Ramos (cell line): ENCODE data around the gene MYO1F.
"Not testable (repeated sequence)": the region's sequence is repeated elsewhere in the genome, so short reads cannot be mapped to it uniquely, and the experiment has no call there.

Experiments
- in situ Hi-C: fragments of 300-500 bp; cut with MboI; formaldehyde crosslinking; loops from one replicate; pipeline ENCODE4 v1.14.3; 2022; ENCODE audit warnings: low sequenced_read_pairs; ENCODE audit not compliant: unreplicated experiment

The MYO1F gene

DNA sequence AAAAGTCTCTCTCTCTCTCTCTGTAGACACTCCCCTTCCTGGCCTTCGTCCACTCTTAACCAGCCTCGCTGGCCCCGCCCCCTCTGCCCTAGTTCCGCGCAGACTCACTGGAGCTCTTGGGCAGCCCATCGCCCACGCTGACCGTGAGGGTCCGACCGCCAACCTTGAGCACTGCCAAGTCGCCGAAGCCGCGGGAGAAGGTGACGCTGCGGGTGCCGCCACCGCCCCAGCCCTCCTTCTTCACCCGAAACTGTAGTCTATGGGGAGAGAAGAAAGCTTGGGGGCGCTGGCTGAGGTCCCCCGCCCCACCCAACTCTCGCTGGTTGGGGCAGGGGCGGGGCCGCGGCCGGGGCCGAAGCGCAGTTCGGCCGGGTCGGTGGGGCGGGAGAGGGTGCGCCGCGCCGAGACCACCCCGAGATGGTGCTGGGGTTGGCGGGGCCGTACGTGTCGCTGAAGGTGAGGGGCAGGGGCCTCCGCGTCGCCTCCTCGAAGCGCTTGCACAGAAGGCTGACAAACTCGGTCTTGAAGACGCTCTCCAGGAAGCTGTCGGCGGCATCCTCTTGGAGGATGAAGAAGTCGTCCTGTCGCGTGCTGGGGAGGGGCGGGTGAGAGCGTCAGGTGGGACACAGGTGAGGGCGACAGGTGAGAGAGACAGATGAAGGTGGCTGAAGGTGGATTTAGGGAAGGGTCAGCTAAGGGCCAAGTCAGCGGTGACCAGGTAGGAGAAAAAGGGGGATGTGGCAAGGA lies 50.7 kb downstream of the MYO1F start:
- in situ Hi-C loops = no loop called here

DNA sequence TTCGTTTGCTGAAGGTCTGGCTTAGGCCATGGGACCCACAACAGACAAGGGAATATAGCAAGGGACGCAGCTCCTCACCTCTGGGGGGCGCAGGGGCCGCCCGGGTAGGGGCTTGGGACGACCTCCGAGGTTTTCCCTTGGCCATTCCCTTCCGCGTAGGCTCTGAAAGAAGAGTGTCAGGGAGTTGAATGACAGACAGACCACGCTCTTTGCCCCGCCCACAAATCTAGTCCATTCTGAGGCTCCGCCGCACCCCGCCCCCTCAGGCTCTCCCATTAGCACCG lies 51.9 kb downstream of the MYO1F start:
- in situ Hi-C loops = no loop called here

DNA sequence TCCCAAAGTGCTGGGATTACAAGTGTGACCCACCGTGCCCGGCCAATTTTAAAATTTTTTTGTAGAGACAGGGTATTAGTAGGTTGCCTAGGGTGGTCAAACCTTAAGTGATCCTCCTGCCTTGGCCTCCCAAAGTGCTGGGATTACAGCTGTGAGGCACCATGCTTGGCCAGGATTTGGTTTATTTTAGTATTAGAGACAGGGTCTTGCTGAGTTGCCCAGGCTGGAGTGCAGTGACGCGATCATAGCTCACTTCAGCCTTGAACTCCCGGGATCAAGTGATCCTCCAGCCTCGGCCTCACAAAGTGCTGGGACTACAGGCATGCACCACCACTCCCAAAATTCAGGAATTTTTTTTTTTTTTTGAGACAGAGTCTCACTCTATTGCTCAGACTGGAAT lies 57.9 kb downstream of the MYO1F start:
- in situ Hi-C loops = no loop called here

- in situ Hi-C loops = no loop called here
These were observed 58.7 kb downstream of the MYO1F start for GRCh38 chr19:8518536-8518935.

DNA sequence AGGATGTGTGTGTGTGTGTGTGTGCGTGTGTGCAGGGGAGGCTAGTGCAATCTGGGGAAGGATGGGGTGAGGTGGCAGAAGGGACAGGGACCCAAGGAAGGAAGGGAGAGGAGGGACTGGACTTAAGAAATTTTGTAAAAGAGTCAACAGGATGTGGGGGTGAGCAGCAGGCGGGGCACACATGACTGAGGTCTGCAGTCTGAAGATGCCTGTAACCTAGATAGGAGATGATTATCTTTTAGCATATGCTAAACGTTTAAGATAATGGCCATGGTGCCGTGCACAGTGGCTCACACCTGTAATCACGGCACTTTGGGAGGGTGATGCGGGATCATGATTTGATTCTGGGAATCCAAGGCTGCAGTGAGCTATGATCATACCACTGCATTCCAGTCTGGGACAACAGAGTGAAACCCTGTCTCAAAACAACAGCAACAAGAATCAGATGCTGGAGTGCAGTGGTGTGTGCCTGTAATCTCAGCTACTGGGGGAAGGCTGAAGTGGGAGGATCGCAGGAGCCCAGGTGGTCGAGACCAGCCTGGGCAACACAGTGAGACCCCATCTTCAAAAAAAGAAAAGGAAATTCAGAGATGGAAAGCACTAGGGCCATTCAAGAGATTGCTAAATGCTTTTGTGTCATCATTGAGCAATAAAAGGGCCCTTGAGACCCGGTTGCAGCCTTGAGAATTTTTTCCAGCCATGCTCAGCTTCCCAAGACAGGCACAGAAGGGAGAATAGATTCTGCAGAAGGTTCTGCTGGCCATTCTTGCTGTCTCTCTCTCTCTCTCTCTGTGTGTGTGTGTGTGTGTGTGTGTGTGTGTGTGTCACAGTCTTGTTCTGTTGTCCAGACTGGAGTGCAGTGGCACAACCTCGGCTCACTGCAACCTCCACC lies 59.4 kb downstream of the MYO1F start:
- in situ Hi-C loops = no loop called here

GRCh38 chr19:8515317-8515716 lies 61.9 kb downstream of the MYO1F start:
- in situ Hi-C loops = no loop called here

- in situ Hi-C loops = not testable (repeated sequence)
These were observed 62.7 kb downstream of the MYO1F start for GRCh38 chr19:8514505-8515009.

GRCh38 chr19:8513687-8514504 lies 63.3 kb downstream of the MYO1F start, which contains the start of gene ZNF414:
ZNF414 (minus strand) TSS chr19:8514167; CDS start chr19:8514046, 121 bp downstream.
- in situ Hi-C loops = no loop called here

DNA sequence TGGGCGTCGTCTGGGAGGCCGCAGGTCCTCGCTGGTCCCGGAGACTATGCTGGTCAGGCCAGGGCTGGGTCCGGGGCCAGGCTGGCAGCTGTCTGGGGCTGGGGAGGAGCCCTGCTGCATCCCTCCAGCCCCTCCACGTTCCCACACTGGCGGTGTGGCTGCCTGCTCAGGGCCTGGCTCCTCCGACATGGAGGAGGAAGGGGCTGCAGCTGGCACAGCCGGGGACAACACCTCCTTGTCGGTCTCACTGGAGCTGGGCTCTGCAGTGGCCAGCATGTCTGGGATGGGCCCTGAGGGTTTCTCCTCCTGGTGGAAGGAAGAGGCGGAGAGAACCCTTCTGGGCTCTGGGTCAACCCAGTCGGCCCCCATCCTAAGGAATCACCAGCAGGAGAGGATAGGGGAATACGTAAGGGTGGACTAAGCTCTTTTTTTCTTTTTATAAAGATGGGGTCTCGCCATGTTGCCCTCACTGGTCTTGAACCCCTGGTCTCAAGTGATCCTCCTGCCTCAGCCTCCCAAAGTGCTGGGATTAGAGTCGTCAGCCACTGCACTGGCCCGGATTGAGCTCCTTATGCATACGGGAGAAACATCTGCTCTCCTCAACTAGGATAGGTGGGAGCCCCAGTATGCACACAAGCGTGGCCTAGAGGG lies 64.1 kb downstream of the MYO1F start:
- in situ Hi-C loops = no loop called here

DNA sequence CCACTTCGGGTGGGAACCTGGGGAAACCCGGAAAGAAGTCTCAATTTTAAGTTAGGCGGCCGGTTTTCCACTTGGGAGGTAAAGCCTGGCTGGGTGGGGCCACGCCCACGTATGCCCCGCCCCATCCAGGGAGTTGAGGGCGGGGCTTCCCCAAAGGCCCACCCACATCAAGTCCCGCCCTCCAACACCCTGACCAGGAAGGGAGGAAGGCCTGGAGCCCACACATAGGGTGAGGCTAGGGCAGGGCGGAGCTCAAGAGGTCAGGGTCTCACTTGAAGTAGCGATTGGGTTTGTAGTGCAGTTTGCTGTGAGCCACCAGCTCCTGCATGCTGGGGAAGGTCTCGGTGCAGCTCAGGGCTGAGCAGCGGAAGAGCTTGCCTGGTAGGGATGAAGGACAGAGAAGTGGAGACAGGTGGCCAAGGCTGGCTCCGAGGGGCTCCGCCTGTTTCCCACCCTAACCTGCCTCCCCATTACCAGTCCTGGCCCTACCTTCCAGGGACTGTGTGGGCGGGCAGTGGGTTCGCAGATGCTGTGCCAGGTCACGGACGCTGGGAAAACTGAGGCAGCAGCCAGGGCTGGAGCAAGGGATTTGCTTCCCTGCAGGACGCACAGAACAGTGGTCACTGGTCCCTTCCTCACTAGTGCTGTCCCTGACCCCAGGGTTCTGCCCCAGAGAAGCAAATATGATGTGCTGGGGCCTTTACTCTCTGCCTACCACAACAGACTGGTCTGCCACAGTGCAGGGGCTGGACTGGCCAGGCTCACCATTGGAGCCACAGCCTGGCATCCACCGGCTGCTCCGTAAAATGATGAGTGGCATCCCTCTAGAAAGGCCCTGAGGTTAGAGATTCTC lies 64.9 kb downstream of the MYO1F start:
- in situ Hi-C loops = no loop called here

DNA sequence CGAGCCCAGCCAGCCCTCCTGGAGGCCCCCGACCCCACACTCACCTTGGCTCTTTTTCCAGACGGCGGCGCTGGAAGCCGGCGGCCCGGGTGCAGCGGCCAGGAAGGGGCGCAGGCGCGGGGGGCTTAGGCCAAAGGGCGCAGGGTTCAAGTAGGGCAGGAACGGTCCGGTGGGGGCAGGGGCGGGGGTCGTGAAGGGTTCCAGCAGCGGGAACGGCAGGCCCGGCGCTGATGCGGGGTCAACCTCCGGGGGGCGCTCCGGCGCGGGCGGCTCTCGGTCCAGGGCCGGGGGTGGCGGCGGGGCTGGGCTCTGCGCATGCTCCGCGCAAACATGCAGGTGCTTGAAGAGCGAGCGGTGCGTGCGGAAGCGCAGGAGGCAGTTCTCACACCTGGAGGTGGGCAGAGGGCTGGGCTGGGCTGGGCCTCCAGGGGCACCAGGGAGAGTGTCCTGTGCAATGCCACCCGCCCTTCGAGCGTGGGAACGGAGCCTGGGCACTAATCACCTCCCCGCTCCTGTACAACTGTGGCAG lies 65.6 kb downstream of the MYO1F start:
- in situ Hi-C loops = no loop called here

DNA sequence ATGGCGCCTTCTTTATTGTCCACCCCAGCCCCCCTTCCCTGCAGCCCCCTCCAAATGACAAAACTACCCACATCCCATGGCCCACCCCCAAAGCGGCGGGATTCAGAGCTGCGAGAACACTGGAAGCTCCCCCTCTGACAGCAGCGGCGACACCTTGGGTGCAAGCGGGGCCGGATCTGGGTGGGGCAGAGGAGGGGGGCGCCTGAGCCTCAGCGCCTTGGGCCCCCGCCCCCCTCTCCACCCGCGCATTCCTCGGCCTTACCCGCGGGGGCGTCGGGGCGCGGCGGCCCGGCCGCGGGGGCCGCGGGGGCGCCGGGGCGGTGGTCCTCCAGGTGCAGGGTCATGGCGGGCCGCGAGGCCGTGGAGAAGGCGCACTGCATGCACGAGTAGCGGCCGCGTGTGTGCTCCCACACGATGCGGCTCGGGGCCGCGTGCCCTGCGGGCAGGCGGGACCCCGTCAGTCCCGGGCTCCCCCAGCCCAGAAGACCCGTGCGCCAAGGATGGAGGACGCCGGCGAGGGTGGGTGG lies 66.6 kb downstream of the MYO1F start:
- in situ Hi-C loops = no loop called here

DNA sequence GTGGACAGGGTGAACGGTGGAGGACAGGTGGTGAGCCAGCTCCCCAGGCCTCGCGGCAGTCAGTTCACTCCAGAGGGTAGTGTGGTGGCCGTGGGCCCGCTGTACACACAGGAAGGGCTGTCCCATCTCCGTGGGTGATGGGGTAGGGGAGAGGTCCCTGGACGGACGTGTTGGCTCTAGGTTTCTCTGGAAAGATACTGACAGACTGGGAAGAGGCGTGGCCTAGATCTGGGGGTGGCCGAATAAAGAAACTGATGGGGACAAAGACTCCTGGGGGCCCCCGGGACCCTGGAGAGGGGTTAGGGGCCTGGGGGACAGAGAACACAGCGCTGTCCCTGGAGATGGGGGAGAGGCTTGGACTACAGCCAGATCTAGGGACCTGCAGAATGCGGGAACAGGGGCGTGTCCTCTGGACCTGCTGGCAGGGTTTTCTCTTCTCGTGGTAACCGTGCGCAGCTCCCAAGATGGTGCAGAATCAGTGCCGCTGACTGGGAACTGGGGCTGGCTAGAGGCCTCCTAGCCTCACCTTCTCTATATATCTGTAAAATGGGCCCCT lies 70.8 kb downstream of the MYO1F start:
- in situ Hi-C loops = no loop called here

DNA sequence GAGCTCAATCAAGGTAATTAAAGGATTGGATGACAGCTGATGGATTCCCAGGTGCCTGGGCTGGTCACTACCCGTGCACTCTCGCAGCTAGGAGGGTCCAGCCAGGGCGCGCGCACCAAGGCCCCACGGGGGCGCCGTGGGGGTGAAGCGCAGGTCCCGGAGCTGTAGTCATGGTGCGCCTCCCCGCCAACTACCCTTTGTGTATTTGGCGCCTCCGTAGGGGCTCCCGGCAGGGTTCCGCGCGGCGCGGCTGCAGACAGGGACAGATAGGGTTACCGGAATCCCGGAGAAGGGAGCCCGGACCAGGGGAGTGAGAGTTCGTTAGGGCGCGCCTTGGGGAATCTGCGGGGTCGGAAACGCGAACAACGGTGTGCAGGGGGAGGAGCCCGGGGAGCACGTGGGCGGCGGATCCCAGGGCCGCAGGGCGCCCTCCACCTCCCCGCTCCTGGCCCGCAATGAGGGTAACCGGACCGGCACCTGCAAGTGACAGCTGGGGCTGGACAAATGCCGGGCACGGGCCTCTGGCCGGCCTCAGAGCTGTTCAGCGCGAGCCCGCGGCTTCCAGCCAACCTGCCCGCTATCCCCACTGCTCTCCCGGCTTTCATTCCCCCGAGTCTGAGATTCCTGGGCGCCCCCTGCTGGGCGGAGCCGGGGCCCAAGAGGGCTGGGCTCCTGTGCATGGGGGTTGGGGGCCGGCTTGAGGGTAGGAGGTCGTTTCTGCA lies 71.4 kb downstream of the MYO1F start:
- in situ Hi-C loops = no loop called here

GRCh38 chr19:8504919-8505318 lies 72.3 kb downstream of the MYO1F start:
- in situ Hi-C loops = no loop called here

DNA sequence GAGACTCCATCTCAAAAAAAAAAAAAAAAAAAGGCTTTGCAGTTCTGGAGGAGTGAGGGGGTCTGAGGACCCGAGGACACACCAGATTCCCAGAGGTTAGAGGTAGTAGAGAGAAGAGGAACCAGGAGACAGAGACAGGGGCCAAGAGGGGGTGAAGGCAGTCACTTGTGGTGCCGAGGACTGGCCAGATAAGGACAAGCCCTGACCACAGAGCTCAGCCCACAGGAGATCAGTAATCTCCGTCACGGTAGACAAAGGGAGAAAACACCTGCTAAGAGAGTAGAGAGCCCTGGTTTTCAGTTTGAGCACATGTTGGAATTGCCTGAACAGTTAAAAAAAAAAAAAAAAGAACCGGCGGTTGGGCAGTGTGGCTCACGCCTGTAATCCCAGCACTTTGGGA lies 73.1 kb downstream of the MYO1F start:
- in situ Hi-C loops = no loop called here

- in situ Hi-C loops = no loop called here
These were observed 73.7 kb downstream of the MYO1F start for GRCh38 chr19:8503510-8503909.

- in situ Hi-C loops = no loop called here
These were observed 75.3 kb downstream of the MYO1F start for GRCh38 chr19:8501981-8502380.
